Stimulated activated CD4-positive, alpha-beta T cell treated with anti-CD3 and anti-CD28 coated beads, TNF-alpha, amount 100 ng/mL, for 4 hours (primary cell): ENCODE data around the gene ATP2B3.

Source experiments
- DNase-seq, 3 experiments: peaks; one replicate each; pipeline ENCODE4 v3.0.0-alpha.2; 2020; ENCODE audit warnings: low read depth in 3 of 3

Gene ATP2B3

DNA sequence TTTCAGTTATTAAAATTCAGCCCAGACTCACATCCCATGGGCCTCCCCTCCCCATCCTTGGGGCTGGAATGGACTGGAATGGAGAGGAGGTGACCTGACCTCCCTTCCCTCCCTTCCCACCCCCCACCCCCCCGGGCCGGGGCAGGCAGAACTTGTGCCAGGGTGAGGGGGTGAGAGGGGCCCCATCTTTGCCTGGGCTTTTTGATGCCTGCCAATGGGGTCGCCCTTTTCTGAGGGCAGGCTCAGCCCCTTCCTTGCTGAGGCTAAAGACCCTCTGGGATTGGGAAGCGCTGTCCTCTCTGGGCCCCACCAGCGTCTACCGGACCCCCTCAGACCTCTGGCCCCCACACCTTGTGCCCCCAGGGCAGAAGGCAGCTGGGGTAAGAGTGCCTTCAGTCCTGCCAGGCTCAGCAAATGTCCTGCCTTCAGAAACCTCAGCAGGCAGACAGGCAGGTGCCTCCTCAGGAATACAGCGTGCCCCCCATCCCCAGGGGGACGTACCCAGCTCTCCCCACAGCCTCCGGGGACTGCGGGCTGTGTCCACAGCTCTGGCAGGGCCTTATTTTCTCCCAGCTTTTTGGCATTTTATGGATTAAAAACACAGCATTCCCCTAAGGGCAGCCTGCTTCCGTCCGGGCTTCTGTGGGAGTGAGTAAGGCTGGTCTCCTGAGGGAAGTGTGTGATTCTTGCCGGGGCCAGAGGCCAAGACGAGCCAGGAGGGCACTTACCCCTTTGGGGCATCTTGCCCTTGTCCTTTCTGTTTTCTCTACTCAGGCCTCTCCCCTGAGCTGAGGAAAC, 94.1 kb downstream of the ATP2B3 start:
- DNase-seq = no peak

- DNase-seq = no peak
Observed at GRCh38 chrX:153612413-153612812, 95.0 kb downstream of the ATP2B3 start.

DNA sequence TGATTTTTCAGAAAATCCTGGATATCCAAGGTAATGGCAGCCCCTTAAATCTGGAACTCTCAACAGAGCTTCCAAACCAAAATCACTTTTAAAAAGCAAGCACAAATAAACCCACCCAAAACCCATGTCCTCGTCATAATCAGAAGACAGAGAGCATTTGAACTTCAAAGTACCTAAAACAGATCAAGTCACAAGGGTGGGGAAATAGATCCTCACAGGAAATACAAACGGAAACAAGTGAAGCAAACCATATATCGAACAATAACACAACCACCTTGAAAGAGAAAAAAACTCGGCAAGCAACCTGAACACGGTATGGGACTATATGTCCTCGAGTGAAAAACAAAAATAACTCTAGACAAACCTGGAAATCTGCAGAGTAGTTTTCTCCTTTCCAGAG, 97.4 kb downstream of the ATP2B3 start:
- DNase-seq = no peak

DNA sequence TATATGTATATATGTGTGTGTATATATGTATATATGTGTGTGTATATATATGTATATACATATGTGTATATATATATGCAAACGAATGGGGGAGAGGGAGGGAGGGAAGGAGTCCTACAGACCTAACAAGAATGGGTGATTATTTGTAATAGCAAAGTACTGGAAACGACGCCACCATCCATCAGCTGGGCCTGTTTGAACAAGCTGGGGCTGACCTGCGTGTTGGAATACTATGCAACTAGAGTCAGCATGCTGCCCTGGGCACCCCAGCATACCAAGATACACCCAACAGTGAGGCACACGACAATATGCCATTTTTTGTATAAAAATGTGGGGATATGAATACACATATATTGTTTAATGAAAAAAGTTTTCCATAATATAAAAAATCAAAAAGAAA, 103.1 kb downstream of the ATP2B3 start:
- DNase-seq = no peak

DNA sequence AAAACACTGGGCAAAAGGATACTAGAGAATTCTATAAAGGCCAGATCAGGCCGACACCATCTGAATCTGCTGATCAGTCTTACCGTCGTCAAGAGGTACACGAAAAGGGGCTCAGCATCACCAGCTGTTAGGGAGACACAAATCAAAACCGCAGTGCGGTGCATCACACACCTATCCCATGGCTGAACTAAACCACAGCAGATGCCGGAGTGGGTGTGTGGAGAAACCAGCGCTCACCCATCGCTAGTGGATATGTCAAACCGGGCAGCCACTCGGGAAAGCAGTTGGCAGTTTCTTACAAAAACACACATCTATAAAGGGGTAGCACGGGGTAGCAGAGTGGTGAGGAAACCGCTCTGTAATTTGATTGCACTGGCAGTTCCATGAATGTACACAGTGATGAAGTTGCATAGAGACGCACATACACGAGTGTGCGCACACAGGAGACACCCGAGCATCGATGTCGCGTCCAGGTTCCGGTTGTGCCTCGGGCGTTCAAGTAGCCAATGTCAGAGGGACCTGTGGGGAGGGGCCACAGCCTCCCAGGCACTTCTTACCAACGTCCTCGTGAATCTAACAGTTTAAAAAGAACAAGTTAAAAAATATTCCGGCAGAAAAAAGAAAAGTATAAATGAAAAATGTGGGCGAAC, 104.6 kb downstream of the ATP2B3 start:
- no peak for DNase-seq

DNA sequence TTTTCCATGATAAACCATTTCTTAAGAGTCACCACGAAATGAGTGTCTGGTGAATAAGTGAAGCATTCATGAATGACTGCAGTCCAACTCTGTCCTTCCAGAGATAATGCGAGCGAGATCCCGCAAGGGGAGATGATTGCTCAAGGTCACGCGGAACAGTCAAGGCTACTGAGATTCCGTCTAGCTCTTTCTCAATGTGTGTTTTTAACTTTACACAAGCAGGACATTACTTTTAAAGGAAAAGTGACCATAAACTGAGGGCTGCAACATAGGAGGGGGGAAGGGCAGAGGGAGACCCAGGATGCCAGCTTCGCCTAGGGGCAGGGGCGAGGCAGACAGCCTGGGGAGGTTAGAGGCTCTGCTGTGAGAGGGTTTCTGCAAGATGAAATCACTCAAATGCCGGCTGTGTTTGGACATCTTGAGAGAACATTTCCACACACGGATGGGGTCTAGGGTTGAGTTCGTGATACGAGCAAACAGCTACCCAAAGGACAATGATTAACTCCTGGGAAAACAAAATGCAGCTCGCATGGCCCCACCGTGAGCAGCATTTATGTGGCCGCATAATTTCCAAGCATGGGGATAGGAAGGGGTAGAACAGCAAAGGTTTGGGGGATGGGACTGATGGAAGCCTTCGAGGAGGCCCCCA, 105.3 kb downstream of the ATP2B3 start:
- DNase-seq = no peak

DNA sequence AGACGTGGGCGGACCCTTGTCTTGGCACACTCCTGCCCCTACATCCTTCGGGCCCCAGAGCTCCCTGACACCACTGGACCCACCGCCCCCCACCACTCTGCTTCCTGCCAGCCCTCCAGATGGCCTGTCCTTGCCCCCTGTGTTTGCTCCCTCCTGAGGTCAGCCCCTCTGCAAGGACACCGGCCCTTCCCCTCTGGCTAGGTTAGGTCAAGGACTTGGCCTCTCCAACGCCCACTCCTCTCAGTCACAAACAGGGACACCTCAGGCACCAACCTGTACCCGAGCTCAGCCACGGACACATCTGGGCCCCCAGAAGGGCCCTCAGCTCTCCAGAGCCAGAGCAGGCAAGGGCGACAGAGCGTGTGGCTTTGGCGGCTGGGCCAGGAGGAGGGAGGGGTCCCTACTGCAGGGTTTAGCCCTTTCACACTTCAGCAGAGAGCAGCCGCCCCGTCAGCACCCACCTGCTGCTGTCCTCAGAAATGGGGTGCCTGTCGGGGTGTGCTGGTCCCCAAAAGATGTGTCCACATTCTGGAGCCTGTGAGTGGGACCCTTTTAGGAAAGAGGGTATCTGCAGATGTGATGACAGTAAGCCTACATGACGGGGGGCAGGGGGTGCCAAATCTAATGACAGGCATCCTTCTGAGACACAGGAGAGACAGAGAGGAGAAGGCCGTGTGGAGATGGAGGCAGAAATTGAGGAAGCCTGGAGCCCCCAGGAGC, 106.0 kb downstream of the ATP2B3 start:
- no peak for DNase-seq

DNA sequence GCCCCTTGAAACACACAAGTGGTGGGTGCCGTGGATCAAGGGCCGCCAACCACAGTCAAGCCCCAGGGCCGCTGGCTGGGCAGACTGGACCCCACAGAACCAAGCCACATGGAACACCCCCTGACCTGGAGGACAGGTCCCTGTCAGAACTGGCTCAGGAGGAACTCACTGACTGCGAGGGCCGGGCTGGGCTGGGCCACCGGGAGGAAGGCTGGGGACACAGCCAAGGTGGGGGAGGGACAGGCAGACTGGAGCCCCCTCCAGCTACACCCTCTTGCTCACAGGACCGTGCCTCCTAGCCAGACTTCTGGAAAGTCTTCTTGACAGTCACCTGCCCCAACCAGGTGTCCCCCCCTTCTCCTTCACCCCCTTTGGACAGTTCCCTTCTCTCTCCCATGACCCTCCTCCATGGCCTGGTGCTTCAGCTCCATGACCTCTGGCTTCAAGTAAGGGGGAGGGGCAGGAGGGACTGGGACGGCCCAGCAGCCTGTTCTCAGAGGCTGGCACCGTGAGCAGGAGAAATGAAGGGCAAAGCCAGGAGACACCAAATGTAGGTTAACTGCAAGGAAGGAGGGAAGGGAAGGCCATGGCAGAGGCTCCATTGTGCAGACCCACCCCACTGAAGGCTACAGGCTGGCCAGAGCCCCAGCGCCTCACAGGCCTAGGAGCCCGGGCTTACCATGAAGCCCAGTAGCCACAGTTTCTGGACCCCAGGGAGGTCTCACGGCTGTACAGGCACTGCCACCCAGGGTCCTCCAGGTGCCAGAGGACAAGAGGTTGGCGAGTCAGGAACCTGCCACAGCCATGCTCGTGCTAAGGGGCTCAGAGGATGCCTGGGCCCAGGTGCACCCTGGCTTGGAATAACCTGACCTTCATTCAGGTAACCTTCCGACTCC, 107.0 kb downstream of the ATP2B3 start:
- no peak for DNase-seq

- no peak for DNase-seq
Observed at GRCh38 chrX:153625271-153626024, 108.0 kb downstream of the ATP2B3 start.

DNA sequence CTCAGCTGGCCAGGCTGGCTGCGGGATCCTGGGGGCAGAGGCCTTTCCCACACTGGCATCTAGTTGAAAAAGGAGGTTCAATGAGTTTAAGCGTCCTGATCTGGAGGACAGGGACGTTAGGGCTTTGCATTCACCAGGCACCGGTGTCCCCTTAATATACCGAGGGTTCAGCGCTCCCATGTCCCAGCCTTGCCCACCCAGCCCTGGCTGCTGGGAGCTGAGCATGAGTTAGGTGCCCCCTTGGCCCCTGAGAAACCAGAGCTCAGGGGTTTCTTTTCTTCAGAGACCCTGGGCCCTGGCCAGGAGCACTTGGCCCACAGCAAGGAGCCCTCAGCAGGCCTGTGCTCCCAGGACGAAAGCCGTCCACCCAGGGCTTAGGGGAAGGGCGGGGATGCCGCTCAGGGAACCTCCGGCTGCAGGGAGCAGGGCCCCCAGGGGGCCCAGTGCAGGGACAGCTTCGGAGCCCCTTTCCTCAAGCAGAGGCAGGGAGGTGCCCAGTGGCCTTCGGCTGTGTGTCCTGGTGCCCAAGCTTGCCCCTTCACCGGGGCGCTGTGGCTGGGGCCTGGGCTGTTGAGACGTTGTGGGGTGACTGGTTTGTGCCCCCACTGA, 108.7 kb downstream of the ATP2B3 start:
- no peak for DNase-seq

GRCh38 chrX:153626863-153627674, 109.6 kb downstream of the ATP2B3 start:
- no peak for DNase-seq

GRCh38 chrX:153627675-153628111, 110.3 kb downstream of the ATP2B3 start:
- no peak for DNase-seq

DNA sequence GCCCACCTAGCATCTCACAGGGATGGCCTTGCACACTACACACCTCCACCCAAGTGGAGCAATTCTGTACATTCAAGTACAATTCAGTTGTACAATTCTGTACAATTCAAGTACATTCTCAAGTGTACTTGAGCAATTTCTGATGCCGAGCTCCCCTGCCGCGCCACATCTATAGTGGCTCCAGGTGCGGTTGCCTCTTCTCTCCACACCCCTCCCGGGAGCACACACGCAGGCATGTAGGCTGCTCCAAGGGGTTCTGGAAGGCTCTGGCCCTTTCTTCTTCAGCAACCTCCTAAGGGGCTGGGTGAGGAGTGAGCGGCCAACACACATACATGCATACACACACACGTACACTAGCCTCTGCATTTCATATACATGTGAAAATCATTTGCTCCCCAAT, 110.7 kb downstream of the ATP2B3 start:
- DNase-seq = no peak

GRCh38 chrX:153628665-153629064, 111.2 kb downstream of the ATP2B3 start:
- no peak for DNase-seq

DNA sequence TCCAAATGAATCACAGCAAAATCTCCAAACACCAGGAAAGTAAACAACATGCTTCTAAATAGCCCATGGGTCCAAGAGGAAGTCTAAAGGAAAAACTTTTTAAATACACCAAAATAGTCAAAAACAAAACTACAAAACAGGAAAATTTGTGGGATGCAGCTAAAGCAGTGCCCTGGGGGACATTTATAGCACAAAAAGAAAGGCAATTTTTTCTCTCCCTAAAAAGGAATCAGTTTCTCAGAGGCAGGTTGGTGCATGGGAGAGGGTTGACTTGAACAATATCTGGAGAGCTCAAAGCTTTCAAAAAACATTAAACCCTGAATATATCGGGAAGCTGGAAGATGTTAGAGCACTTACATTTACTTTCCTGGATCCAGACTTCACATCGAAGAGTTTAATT, 113.9 kb downstream of the ATP2B3 start:
- no peak for DNase-seq

DNA sequence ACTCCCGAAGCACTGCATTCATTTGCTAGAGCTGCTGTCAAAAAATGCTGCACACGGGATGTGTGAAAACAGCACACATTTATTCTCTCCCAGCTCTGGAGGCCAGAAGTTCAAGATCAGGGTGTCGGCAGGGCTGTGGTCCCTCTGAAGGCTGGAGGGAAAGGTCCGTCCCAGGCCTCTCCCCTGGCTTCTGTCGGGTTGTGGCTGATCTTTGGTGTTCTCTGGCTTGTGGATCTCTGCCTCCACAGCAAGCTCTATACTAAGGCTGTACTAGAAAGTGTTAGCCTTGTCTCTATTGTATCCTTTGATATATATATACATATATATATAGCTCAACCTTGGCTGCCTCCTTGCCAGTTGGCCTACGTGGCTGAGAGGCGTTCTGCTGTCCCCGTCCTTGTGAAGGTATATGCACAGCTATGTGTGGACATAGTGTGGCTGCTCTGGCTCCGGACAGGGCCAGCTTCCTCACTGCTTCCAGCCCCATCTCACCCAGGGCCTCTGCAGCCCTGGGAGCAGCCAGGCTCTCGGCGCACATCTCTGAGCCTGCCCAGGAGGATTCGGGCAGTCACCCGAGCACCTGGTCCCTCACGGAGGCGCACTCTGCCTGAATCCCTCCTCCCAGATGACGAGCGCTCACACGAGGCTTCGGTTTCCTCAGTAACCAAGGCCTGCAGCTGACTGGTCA, 114.6 kb downstream of the ATP2B3 start:
- DNase-seq = no peak
